Liver (tissue), 9 donors: ENCODE results near the gene RFX8. TPM values are rescaled to one million over a fixed set of nuclear protein-coding genes. Genes with fewer than 3 reads are reported as not detected.

Experiments used
- DNase-seq: peaks from one replicate; pipeline ENCODE4 v3.0.0-alpha.2; 2017; ENCODE audit warnings: low spot score
- H3K27ac ChIP-seq, 2 donors: one replicate each; pipeline ENCODE4 v1.7.0; 2013; ENCODE audit warnings: inconsistent platforms in 2 of 2, low read length in 2 of 2, control low read depth in 1 of 2, low read depth in 1 of 2, mild to moderate bottlenecking in 1 of 2
- H3K27me3 ChIP-seq, 4 donors: one replicate each; pipeline versions ENCODE4 v1.6.1 to v1.7.0; 2013; ENCODE audit warnings: low read length in 3 of 4, inconsistent platforms in 1 of 4, mild to moderate bottlenecking in 1 of 4, moderate library complexity in 1 of 4; ENCODE audit not compliant: control insufficient read depth in 4 of 4, insufficient read depth in 4 of 4
- H3K36me3 ChIP-seq, 4 donors: one replicate each; pipeline versions ENCODE4 v1.6.1 to v1.7.0; 2013; ENCODE audit warnings: low read length in 3 of 4, mild to moderate bottlenecking in 3 of 4, low read depth in 1 of 4, moderate library complexity in 1 of 4; ENCODE audit not compliant: control insufficient read depth in 4 of 4, insufficient read depth in 3 of 4
- H3K4me1 ChIP-seq, 4 donors: one replicate each; pipeline versions ENCODE4 v1.6.1 to v1.7.0; 2013; ENCODE audit warnings: low read length in 3 of 4, mild to moderate bottlenecking in 3 of 4, moderate library complexity in 1 of 4; ENCODE audit not compliant: control insufficient read depth in 4 of 4, insufficient read depth in 4 of 4
- H3K4me3 ChIP-seq, 3 donors: one replicate each; pipeline versions ENCODE4 v1.6.1 to v1.7.0; 2013; ENCODE audit warnings: low read length in 3 of 3, control low read depth in 1 of 3, low read depth in 1 of 3, mild to moderate bottlenecking in 1 of 3
- H3K9ac ChIP-seq, 2 donors: one replicate each; pipeline ENCODE4 v1.7.0; 2013; ENCODE audit warnings: low read length in 2 of 2, mild to moderate bottlenecking in 2 of 2, moderate library complexity in 2 of 2, control low read depth in 1 of 2, low read depth in 1 of 2
- H3K9me3 ChIP-seq, 4 donors: one replicate each; pipeline versions ENCODE4 v1.6.1 to v1.7.0; 2013; ENCODE audit warnings: low read length in 3 of 4; ENCODE audit not compliant: control insufficient read depth in 4 of 4
- CTCF ChIP-seq: fragments of 150-350 bp; IDR thresholded peaks from 2 replicates; pipeline ENCODE4 v1.5.1; 2017; ENCODE audit warnings: improper control_type of control experiment, low read depth, low read length; ENCODE audit not compliant: missing input control
- EGR1 ChIP-seq, 2 donors: IDR thresholded peaks; 2 replicates each; pipeline ENCODE4 v1.6.1; 2016 to 2018; ENCODE audit warnings: antibody characterized with exemption in 2 of 2, low read depth in 2 of 2
- FOXA1 ChIP-seq: IDR thresholded peaks from 2 replicates; pipeline ENCODE4 v1.6.1; 2016; ENCODE audit warnings: antibody characterized with exemption
- FOXA2 ChIP-seq: IDR thresholded peaks from 2 replicates; pipeline ENCODE4 v1.6.1; 2016; ENCODE audit warnings: antibody characterized with exemption
- GABPA ChIP-seq, 2 donors: IDR thresholded peaks in 1 of 2; conservative IDR thresholded peaks in 1 of 2; 2 replicates each; pipeline ENCODE4 v1.6.1; 2016; ENCODE audit warnings: antibody characterized with exemption in 2 of 2, mild to moderate bottlenecking in 1 of 2, moderate library complexity in 1 of 2
- HNF4A ChIP-seq, 2 donors: conservative IDR thresholded peaks; 2 replicates each; pipeline ENCODE4 v1.6.1; 2016; ENCODE audit warnings: antibody characterized with exemption in 2 of 2, mild to moderate bottlenecking in 2 of 2
- HNF4G ChIP-seq: IDR thresholded peaks from 2 replicates; pipeline ENCODE4 v1.6.1; 2016; ENCODE audit warnings: antibody characterized with exemption
- JUND ChIP-seq, 2 donors: IDR thresholded peaks; 2 replicates each; pipeline ENCODE4 v1.6.1; 2016; ENCODE audit warnings: antibody characterized with exemption in 2 of 2
- NR2F2 ChIP-seq: IDR thresholded peaks from 2 replicates; pipeline ENCODE4 v1.6.1; 2016; ENCODE audit warnings: antibody characterized with exemption
- RAD21 ChIP-seq, 2 donors: IDR thresholded peaks; 2 replicates each; pipeline ENCODE4 v1.6.1; 2016; ENCODE audit warnings: antibody characterized with exemption in 2 of 2, mild to moderate bottlenecking in 2 of 2
- RXRA ChIP-seq, 2 donors: IDR thresholded peaks; 2 replicates each; pipeline ENCODE4 v1.6.1; 2017 to 2018; ENCODE audit warnings: antibody characterized with exemption in 2 of 2, mild to moderate bottlenecking in 1 of 2
- SP1 ChIP-seq: IDR thresholded peaks from 2 replicates; pipeline ENCODE4 v1.6.1; 2018; ENCODE audit warnings: antibody characterized with exemption, mild to moderate bottlenecking
- TAF1 ChIP-seq: conservative IDR thresholded peaks from 2 replicates; pipeline ENCODE4 v1.6.1; 2016; ENCODE audit warnings: antibody characterized with exemption, mild to moderate bottlenecking
- YY1 ChIP-seq: IDR thresholded peaks from 2 replicates; pipeline ENCODE4 v1.6.1; 2016; ENCODE audit warnings: antibody characterized with exemption, mild to moderate bottlenecking
- WGBS: extraction: QIAGEN DNeasy Blood & Tissue Kit; methylation state at CpG from one replicate; pipeline ENCODE4 v1.1.7; 2013; 5-methylcytosine and 5-hydroxymethylcytosine counted together
- polyA plus RNA-seq, 2 donors: library from polyadenylated mRNA; stranded (reverse) in 1 of 2; unstranded in 1 of 2; fragments of 200-250 nt in 1 of 2; fragments of >200 nt in 1 of 2; fragmentation: Nextera tagmentation in 1 of 2; extraction: Ambion mirVana in 1 of 2; gene quantifications; one replicate each; pipeline versions ENCODE4 v1.2.1 to v1.2.3, GENCODE V29; 2013 to 2015
- total RNA-seq, 2 donors: library from RNA; depleted of rRNA; stranded (reverse); fragments of >200 nt; gene quantifications; one replicate each; pipeline ENCODE4 v1.2.3, GENCODE V29; 2014
- TF ChIP-seq, protein P1 (sequence below): IDR thresholded peaks from 2 replicates; pipeline ENCODE4 v1.6.1; 2016; ENCODE audit warnings: antibody characterized with exemption
- TF ChIP-seq, protein P2 (sequence below): IDR thresholded peaks from 2 replicates; pipeline ENCODE4 v1.6.1; 2016; ENCODE audit warnings: antibody characterized with exemption
- TF ChIP-seq, protein P3 (sequence below): IDR thresholded peaks from 2 replicates; pipeline ENCODE4 v1.6.1; 2016; ENCODE audit warnings: antibody characterized with exemption
- TF ChIP-seq, protein P4 (sequence below): IDR thresholded peaks from 2 replicates; pipeline ENCODE4 v1.6.1; 2016; ENCODE audit warnings: antibody characterized with exemption, mild to moderate bottlenecking
- donor health status: healthy.
- donor health status: healthy.
- donor health status: healthy.
- donor health status: healthy.
- donor health status: healthy.

RFX8 gene
- total and polyA plus RNA-seq, 4 donors: 0.08 to 0.09 (median 0.09) TPM; not detected in 1

DNA sequence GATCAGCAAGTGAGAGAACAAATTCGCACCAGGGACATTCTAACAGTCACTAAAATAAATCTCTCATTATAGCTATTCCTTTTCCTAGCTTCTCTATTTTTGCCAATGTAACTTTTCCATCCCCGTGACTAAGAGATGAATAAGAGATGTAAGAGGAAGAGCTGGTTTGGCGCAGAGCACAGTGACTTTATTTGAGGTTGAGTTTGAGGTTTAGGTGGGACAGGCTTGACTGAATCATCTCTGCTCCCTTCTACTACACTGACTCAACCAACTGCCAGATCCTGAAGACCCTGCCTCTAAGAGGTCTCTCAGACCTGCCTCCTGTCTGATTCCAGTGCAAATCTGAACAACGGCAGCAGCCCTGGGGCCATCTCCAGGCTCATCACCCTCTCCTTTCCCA, 28.0 kb downstream of the RFX8 start:
- Histone ChIP-seq H3K4me3 (no peak overlapping the region), H3K9me3 (no peaks in the 10 kb centered on the region), H3K27ac (no peak overlapping the region), H3K4me1 (peaks cover 0 to 3% (median under 1%) of the 10 kb centered on the region in 4 donors), H3K36me3 (no peaks in the 10 kb centered on the region), H3K27me3 (no peaks in the 10 kb centered on the region), H3K9ac (no peak overlapping the region)
- no peak for DNase-seq
- 84% methylated on average over 4 of the region's 4 CpGs for WGBS
- TF ChIP-seq FOXA1: no peak
- TF ChIP-seq RAD21 (IDR thresholded peaks at IDR 0.05): no peak
- no peak for TF ChIP-seq YY1
- TF ChIP-seq CTCF: no peak
- no peak for TF ChIP-seq JUND (IDR thresholded peaks at IDR 0.05)
- TF ChIP-seq TAF1: no peak
- no peak for TF ChIP-seq GABPA (IDR thresholded peaks at IDR 0.05 in 1 of 2, conservative IDR thresholded peaks at IDR 0.05 in 1 of 2)
- no peak for TF ChIP-seq HNF4G
- TF ChIP-seq EGR1 (IDR thresholded peaks at IDR 0.05; ENCODE audit: low read depth in 2 of 2): no peak
- TF ChIP-seq, protein P1, sequence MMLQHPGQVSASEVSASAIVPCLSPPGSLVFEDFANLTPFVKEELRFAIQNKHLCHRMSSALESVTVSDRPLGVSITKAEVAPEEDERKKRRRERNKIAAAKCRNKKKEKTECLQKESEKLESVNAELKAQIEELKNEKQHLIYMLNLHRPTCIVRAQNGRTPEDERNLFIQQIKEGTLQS: no peak
- TF ChIP-seq, protein P2, sequence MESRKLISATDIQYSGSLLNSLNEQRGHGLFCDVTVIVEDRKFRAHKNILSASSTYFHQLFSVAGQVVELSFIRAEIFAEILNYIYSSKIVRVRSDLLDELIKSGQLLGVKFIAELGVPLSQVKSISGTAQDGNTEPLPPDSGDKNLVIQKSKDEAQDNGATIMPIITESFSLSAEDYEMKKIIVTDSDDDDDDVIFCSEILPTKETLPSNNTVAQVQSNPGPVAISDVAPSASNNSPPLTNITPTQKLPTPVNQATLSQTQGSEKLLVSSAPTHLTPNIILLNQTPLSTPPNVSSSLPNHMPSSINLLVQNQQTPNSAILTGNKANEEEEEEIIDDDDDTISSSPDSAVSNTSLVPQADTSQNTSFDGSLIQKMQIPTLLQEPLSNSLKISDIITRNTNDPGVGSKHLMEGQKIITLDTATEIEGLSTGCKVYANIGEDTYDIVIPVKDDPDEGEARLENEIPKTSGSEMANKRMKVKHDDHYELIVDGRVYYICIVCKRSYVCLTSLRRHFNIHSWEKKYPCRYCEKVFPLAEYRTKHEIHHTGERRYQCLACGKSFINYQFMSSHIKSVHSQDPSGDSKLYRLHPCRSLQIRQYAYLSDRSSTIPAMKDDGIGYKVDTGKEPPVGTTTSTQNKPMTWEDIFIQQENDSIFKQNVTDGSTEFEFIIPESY: no peak
- TF ChIP-seq, protein P3, sequence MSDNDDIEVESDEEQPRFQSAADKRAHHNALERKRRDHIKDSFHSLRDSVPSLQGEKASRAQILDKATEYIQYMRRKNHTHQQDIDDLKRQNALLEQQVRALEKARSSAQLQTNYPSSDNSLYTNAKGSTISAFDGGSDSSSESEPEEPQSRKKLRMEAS: no peak
- no peak for TF ChIP-seq SP1
- TF ChIP-seq NR2F2: no peak
- no peak for TF ChIP-seq RXRA (IDR thresholded peaks at IDR 0.05)

DNA sequence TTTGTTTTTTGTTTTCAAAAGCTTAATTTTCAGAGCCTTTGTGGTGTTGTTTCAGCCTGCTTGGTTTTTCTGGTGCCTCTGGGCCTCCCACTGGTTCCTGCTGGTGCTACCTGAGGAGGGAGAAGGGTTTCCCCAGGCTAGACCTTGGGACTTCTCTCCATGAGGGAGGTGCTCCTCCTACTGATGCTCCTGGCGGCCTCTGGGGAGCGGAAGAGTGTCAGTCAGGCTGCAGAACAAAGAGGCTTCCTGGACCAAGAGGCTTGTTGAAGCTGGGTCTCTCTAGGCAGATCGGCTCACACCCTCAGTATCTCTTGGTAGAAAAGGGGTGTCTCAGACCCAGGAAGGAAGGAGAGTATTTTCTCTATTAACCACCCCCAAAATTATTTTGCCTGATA, 32.2 kb downstream of the RFX8 start:
- no peaks in the 10 kb centered on the region for H3K9me3 ChIP-seq
- DNase-seq: no peak
- 91% methylated on average over 3 of the region's 3 CpGs for WGBS
- H3K27me3 ChIP-seq: no peaks in the 10 kb centered on the region
- peaks cover 0 to 7% (median 0%) of the 10 kb centered on the region in 4 donors for H3K4me1 ChIP-seq
- H3K36me3 ChIP-seq: no peaks in the 10 kb centered on the region
- H3K9ac ChIP-seq: no peak overlapping the region
- no peak for TF ChIP-seq HNF4G
- no peak for TF ChIP-seq JUND (IDR thresholded peaks at IDR 0.05)
- TF ChIP-seq FOXA1: no peak
- TF ChIP-seq, protein P2: no peak
- TF ChIP-seq, protein P3: no peak
- no peak for TF ChIP-seq GABPA (IDR thresholded peaks at IDR 0.05 in 1 of 2, conservative IDR thresholded peaks at IDR 0.05 in 1 of 2)
- TF ChIP-seq TAF1: no peak
- no peak for TF ChIP-seq YY1
- no peak for TF ChIP-seq EGR1 (IDR thresholded peaks at IDR 0.05; ENCODE audit: low read depth in 2 of 2)
- TF ChIP-seq, protein P4, sequence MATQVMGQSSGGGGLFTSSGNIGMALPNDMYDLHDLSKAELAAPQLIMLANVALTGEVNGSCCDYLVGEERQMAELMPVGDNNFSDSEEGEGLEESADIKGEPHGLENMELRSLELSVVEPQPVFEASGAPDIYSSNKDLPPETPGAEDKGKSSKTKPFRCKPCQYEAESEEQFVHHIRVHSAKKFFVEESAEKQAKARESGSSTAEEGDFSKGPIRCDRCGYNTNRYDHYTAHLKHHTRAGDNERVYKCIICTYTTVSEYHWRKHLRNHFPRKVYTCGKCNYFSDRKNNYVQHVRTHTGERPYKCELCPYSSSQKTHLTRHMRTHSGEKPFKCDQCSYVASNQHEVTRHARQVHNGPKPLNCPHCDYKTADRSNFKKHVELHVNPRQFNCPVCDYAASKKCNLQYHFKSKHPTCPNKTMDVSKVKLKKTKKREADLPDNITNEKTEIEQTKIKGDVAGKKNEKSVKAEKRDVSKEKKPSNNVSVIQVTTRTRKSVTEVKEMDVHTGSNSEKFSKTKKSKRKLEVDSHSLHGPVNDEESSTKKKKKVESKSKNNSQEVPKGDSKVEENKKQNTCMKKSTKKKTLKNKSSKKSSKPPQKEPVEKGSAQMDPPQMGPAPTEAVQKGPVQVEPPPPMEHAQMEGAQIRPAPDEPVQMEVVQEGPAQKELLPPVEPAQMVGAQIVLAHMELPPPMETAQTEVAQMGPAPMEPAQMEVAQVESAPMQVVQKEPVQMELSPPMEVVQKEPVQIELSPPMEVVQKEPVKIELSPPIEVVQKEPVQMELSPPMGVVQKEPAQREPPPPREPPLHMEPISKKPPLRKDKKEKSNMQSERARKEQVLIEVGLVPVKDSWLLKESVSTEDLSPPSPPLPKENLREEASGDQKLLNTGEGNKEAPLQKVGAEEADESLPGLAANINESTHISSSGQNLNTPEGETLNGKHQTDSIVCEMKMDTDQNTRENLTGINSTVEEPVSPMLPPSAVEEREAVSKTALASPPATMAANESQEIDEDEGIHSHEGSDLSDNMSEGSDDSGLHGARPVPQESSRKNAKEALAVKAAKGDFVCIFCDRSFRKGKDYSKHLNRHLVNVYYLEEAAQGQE: no peak
- TF ChIP-seq FOXA2: no peak
- no peak for TF ChIP-seq RAD21 (IDR thresholded peaks at IDR 0.05)
- no peak for TF ChIP-seq NR2F2
- no peak for TF ChIP-seq CTCF
- TF ChIP-seq, protein P1: no peak
- no peak for TF ChIP-seq RXRA (IDR thresholded peaks at IDR 0.05)
- no peak for TF ChIP-seq SP1
- TF ChIP-seq HNF4A (conservative IDR thresholded peaks at IDR 0.05): no peak
- no peak overlapping the region for H3K4me3 ChIP-seq
- H3K27ac ChIP-seq: no peak overlapping the region
